ENCODE measurements around the gene TMPRSS7.
A peak's percentile ranks its signal among the peaks of the same experiment; 100 is the strongest.

The TMPRSS7 gene

DNA sequence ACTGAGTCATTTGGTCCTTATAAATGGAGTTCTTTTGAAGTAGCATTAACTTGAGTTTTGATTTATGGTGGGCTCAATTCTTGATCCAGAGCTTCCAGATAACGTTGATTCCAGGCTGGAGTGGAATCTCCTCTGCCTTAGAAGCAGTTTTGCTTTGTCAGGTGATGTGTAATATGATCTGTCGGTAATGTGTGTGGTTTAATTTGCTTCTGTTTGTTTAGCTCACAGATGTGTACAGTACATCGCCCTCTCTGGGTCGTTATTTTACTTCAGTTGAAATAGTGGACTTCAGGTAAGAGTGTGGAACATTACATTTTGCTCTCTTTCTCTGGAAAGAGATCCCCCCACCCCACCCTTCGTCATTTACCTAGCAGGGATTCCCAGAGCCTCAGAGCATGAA lies 74.8 kb downstream of the TMPRSS7 start:
- no peak for DNase-seq

DNA sequence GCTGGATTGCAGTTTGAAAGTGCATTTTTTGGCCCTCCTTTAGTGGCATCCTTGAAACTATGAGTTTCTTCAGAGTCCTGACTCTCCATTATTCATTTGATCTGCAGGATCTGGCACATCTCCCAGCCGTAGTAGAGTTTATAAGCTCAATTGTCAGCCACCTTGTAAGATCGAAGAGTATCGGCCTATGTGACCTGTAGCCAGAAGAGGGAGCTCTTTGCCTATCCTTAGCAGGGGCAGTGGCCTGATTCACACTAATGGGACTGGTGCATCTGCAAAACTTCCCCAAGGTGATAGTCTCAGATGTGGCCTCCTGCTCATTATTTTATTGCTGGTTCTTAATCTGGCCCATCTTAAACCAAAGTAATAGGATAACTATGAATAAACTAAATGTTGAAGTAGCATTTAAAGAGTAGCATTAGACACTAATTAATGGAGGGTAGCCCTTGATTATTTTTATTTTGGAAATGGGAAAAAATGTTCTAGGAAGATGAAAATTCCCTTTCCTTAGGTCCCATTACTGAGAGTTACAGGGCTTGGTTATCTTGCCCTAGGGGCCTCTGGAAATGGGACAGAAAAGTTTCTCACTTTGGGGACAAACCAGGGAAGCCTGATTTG lies 77.4 kb downstream of the TMPRSS7 start:
- no peak for DNase-seq

GRCh38 chr3:112114576-112115160 lies 80.1 kb downstream of the TMPRSS7 start:
- no peak for DNase-seq

DNA sequence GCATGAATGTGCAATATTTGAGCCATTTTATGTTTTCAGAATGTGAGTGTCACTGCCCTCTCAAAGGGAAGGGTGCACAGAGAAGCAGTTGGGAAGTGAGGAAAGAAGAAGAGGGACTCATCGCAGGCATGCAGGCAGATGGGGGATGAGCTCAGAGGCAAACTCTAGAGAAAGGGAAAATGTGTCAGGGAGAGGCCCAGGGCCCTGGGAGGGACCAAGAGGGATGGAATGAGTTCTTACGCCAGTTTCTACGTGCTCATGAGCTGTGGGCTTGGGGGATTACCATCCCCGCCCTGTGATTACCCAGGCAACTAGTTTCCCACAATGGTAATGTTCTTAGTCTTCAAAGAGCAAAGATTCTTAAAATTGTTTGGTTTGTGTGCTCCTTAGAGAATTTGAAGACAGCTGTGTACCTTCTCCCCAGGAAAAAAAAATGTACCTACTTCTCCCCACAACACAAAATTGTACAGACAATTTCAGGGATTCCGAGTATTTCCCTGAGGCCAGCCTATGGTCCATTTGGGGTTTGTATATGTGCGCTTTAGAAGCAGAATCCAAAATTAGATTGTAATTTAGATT lies 80.7 kb downstream of the TMPRSS7 start:
- DNase-seq = no peak

GRCh38 chr3:112115806-112116383 lies 81.4 kb downstream of the TMPRSS7 start:
- no peak for DNase-seq

DNA sequence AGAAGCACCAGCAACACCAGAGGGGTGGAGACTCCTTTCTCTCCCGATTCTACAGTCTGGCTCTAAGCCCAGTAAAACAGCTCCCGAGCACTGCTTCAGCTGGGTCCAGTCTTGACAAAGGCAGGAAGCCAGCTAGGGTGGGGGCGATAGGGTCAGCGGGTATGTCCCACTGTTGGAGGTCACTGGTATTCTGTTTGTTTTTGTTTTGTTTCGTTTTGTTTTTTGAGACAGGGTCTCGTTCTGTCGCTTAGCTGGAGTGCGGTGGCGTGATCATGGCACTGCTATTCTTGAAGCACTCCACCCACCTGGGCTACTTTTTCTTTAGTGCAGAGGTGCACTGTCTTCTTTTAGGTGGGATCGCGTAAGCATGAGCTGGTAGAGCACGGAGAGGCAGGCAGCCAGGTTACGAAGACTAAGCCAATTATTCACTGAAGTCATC lies 82.2 kb downstream of the TMPRSS7 start:
- peak; percentile 4 for DNase-seq

DNA sequence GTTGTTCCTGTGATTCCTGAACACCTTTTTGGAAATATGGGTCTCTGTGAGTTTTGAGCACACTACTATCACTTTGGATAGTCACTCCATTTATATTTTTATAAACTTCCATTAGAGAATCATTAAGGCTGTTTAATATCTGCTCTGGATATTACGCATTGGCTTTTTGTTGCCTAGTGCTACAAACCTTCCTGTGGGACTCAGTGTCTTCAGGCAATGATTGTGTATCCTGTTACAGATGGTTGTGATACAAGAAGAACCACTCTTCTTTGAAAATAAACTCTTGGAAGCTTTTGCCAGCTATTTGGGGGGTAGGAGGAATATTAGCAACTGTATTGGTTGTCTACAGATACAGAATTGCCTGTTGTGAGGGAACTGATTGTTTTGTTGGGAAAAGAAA lies 82.9 kb downstream of the TMPRSS7 start:
- no peak for DNase-seq

DNA sequence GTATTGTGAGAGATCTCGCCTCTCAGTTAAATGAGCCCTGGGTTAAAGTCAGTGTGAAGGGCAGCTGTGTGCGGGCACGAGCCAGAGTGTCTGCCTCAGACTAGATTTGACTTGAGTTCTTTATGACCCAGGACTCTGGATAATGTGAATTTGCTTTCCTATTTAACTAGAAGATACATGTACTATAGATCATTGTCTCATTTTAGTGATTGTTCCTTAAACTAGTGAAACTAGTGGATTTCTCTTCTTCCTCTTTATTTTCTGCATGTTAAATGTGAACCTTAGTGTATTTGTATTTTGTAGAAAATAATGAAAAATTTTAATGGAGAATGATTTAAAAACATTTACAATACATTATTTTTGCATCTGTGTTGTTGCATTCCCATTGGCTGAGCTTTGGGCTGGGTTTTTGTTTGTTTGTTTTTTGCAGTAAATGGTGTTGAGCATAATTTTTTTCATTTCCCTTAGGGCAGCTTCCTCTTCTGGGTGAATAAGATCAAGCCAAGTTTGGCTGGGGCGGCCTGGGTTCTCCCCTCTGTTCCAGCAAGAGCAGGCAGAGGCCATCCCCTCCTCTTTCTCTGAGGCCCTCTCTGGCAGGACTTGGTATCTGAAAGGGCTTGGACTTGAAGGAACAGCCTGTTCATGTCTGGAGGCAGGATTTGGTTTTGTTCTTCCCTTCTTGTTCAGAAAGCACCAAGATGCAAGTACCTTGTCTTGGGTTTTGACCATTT lies 83.5 kb downstream of the TMPRSS7 start:
- no peak for DNase-seq

DNA sequence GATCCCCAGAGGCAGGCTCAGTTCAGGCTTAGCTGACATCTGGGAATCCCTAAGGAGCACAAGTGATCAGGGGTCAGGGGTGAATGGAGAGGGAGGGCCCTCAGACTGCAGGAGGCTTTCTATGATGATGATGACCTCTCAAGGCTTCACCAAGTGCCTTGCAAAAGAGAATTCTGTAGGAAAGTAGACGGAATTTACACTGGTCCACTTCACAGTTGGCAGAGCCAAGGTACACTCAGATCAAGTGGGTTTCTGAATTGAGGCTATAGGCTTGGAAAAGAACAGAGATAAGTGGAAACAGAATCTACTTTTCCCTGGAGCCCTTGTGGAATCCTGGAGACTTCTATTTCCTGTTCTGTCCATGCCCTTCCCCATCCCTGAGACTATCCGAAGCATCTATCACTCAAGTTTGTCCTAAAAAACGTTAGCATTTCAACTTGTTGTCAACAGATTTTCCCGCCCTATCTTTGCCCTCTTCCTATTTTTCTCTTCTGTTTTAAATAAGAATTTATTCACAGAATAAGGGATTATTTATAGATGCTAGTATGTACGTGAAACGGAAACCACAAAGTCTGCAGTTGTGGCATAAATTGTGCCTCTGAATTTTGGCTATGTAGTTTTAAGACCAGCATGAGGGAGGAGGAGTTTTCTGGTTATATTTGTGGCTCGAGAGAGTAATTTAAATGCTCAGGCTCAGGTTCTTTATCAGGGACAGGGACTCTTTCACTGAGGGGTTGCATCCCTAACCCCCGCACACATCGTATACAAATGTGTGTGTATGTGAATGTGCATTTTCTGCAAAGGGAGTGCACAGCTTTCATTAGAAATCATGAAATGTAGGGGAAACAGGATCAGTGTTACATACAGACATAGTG lies 85.7 kb downstream of the TMPRSS7 start:
- DNase-seq = no peak

DNA sequence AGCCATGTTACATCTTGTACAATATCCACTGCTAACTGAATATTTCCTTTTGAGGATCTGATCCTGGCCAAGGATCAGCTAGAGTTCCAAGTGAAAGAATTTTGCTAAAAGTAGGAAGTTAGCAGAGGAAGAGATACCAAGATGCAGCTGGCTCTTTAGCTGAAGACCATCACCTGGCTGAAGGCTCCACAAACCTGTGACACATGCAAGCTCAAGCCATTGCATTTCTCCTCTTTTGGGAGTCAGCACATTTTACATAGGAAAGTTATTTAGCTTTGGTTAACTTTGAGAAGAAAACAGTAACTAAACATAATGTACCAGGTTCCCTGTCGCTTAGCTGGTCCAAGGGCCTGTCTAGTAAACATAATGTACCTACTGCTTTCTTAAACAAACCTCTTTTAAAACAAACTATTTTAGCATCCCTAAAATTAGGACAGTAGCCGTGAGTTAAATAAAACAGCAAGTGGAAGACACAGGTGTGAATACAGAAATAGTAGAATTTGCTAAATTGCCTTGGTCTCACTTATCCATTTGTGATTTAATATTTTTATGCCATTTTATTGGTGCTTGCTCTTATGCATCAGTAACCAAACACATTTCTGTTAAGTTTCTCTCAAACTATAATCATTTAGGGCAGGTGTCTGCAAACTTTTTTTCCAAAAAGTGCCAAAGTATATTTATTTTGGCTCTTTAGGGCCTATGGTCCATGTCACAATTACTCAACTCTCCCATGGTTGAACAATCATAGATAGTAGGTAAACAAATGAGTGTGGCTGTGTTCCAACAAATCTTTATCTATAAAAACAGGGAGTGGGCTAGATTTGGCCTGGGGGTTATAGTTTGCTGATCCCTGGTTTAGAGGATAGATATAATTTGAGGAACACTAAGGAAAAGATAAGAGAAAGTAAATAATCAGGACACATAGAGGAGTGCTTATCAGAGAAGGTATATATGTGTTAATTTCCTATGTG lies 87.3 kb downstream of the TMPRSS7 start:
- no peak for DNase-seq

GRCh38 chr3:112122870-112123269 lies 88.3 kb downstream of the TMPRSS7 start:
- DNase-seq = no peak

DNA sequence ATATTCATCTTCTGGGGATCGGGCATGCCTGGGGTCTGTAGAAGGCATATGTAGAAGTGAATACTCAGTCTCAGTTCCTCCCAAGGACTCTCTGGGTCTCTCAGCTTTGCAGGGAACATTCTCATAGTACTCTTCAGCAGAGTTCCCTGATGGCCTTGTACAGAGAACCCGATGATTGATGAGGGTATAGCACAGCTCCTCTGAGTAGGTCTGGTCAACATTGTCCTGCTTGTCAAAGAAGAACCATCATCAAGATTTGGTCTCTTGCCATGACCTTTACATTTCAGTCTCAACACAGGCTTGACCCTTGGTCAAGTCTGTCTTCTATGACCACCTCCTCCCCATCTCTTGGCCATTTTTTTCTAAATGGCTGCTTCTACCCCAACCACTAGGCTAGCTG lies 89.0 kb downstream of the TMPRSS7 start:
- no peak for DNase-seq

GRCh38 chr3:112124907-112125607 lies 90.5 kb downstream of the TMPRSS7 start:
- DNase-seq = no peak

GRCh38 chr3:112126511-112126911 lies 92.0 kb downstream of the TMPRSS7 start:
- no peak for DNase-seq

DNA sequence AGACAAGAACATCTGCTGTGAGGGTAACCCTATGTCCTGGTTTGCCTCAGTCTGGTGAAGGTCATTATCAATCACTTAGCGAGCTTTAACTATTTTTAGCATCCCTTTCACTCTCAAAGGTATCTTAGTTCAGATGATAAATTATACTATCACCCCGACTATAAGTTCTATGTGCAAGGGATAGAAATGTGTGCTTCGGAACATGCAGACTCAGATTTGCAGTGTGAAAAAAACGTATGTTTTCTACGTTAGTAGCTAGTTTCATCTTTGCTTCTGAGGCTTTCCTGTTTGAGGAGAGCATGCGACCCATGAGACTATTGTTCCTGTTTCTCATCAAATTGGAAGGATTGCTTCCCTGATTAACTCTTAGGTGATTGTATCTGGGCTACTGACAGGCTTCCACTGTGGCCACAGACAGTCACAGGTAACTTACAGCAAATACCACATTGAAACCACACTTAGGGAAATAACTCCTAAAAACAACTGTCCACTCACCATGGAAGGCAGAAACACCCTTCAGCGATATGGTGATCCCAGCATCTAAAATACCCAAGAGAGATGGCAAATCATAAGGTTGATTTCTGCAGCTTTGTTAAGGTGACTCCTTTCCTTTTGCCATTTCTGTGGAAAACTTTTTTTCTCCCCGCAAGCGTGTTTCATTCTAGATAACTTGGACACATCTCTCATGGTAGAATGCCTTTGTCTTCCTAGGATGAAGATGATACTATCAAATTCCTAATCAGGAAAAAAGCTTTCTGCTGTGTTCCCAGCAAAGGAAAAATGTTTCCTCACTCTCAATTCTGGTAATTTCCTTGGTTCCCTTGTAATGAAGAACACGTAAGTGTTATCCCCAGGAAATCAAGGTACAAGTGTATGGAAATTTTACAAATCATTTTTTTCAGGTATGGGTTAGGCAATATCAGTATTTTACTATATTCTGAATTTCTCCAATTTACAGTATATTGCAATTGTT lies 93.3 kb downstream of the TMPRSS7 start:
- no peak for DNase-seq

DNA sequence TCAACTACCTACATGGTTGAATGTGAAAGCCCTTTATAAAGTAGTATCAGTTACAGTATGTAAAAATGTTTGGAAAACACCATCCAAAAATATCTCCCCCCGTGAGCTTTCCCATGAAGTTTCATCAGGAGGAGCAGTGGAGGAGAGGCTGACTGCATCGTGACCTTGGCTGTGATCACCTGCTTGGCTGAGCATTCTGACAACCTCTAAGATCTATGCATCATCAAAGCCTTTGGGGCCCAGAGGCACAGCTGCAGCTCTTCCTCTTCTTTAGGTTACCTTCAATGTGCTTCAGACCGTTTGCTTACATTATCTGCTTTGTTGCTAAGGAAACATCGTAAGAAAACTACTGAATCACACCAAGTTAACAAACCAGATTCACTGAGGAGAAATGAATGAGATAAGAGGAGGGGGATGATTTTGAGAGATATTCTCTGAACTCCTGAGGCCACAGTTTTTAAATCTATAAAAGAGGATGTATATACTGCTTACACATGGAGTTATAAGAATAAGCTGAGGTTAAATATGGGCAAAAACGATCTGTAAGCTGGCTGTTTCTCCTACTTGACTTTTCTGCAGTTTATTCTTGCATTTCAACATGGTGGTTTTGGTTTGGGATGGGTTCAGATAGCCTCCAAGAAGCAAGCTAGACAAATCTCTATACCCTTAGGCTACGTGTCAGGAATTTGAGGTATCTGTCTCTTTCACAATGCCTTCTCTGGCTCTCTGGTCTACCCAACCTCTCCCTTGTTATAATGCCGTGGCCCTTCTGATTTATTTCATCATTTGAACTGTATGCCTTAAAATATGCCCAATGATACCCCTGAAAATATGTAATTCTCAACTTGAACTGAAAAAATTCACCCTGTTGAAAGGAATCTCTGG lies 94.5 kb downstream of the TMPRSS7 start:
- DNase-seq = no peak

DNA sequence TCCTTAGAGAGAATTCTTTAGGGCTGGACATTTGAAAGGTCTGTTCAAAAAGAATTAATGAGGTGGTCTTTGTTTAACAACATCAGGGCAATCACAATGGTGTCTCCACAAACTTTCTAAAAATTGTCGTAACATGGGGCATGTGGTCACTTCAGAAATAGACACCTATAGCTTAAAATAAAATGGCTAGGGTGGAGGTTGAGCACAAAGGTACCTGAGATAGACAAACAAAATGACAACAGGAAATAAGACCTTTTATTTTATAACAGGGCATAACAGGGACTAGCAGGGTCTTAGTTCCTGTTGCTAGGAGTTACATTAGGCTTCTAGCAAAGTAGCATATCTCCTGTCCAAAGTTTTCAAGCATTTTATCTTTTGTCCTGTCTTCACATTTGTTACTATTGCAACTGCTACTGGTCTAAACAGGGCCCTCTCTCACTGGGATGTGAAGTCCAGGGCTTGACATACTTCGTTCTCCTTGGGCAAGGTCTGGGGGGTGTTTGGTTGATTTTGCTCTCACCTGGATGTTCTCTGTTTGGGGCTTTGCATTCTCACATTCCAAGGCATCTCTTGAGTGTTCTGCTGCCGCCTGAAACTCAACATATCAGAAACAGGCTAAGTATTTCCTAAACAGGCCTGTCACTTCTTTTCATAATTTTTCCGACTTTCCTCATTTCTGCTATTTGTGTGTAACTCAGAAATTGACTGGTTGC lies 95.5 kb downstream of the TMPRSS7 start:
- no peak for DNase-seq

- DNase-seq = no peak
These were observed 96.1 kb downstream of the TMPRSS7 start for GRCh38 chr3:112130638-112130993.

Measured in NCI-H2227 treated with DMSO at 0.1 percent for 48 hours (cell line).